EH (cell line): Measurements from ENCODE around the gene FOXO3B.
"Not testable (repeated sequence)": the region's sequence is repeated elsewhere in the genome, so short reads cannot be mapped to it uniquely, and the experiment has no call there.

Source experiments
- DNase-seq: peaks from one replicate; pipeline ENCODE4 v3.0.0-alpha.2; 2015; ENCODE audit warnings: low read depth

The FOXO3B gene

GRCh38 chr17:18650094-18650493 lies 32.0 kb downstream of the FOXO3B start:
- DNase-seq = not testable (repeated sequence)

- not testable (repeated sequence) for DNase-seq
These were observed 37.8 kb downstream of the FOXO3B start, which contains the start of gene TBC1D28 for GRCh38 chr17:18644291-18644690. Gene TBC1D28, minus strand, starts transcription at chr17:18644391. Its CDS starts 3,039 bp downstream, at chr17:18641352.

GRCh38 chr17:18643124-18643523 lies 39.0 kb downstream of the FOXO3B start:
- not testable (repeated sequence) for DNase-seq

- DNase-seq = not testable (repeated sequence)
These were observed 43.8 kb downstream of the FOXO3B start for GRCh38 chr17:18638357-18638756.

GRCh38 chr17:18636237-18636636 lies 45.9 kb downstream of the FOXO3B start:
- DNase-seq = not testable (repeated sequence)

GRCh38 chr17:18635773-18636172 lies 46.3 kb downstream of the FOXO3B start:
- DNase-seq = not testable (repeated sequence)

GRCh38 chr17:18634550-18635263 lies 47.4 kb downstream of the FOXO3B start:
- DNase-seq = not testable (repeated sequence)
